ENCODE data around the gene GRIA3.

DNA sequence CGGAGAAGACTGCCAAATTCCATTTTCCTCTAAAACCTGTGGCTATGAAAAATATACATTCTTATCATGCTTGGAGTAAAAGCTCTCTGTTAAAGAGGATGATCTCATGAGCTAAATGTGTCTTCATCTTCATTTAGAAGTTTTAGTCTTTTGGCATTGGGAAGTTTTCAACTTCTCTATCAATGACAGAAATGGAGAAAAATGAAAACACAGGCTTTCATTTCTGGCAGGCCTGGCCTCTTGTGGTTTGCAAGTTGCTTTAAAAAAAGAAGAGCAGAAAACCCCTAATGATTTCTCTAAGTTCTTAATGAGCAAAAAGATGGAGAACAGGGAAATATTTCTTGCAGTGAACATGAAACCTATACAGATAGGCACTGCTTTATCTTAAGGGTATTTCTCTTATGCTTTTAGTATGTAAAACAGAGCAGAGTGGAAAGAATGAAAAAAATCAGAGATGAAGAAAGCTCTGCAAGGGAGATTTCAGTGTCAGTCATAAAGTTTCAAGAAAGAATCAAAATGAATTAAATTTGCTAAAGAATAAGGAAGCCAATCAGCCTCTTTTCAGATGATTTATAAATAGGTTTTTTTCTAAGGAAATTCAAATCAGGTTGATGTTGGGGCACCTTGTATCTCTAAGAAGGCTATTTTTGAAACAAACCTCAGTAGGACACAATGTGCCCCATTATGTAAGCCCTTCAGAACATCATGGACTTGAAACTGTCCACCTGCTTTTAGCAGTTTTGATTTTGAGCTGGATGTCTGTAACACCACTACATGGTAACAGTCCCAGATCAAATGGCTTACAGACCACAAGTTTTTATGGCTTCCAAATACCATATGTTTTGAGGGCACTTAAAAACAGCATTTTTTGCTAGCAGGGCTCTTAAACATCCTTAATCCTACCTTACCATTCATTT, 225.0 kb downstream of the GRIA3 start:
- TF ChIP-seq EZH2 (IDR thresholded peaks at IDR 0.05) = no peak
- TF ChIP-seq, protein P1, sequence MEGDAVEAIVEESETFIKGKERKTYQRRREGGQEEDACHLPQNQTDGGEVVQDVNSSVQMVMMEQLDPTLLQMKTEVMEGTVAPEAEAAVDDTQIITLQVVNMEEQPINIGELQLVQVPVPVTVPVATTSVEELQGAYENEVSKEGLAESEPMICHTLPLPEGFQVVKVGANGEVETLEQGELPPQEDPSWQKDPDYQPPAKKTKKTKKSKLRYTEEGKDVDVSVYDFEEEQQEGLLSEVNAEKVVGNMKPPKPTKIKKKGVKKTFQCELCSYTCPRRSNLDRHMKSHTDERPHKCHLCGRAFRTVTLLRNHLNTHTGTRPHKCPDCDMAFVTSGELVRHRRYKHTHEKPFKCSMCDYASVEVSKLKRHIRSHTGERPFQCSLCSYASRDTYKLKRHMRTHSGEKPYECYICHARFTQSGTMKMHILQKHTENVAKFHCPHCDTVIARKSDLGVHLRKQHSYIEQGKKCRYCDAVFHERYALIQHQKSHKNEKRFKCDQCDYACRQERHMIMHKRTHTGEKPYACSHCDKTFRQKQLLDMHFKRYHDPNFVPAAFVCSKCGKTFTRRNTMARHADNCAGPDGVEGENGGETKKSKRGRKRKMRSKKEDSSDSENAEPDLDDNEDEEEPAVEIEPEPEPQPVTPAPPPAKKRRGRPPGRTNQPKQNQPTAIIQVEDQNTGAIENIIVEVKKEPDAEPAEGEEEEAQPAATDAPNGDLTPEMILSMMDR (IDR thresholded peaks at IDR 0.05) = no peak

All from neural progenitor cell (in vitro differentiated cells).